NT2/D1 (cell line): ENCODE measurements around the gene FAM163B.

Experiments
- DNase-seq: peaks from one replicate; pipeline ENCODE4 v3.0.0-alpha.2; 2011; ENCODE audit warnings: low read depth, low spot score
- H3K27me3 ChIP-seq: 2 replicates; pipeline ENCODE4 v1.6.0; 2011; ENCODE audit warnings: mild to moderate bottlenecking; ENCODE audit not compliant: insufficient read length, insufficient read depth
- H3K36me3 ChIP-seq: 2 replicates; pipeline ENCODE4 v1.6.1; 2011; ENCODE audit warnings: mild to moderate bottlenecking, low read length, mixed read lengths; ENCODE audit not compliant: insufficient read depth, insufficient read length
- H3K4me1 ChIP-seq: 2 replicates; pipeline ENCODE4 v1.5.1; 2011; ENCODE audit not compliant: insufficient read depth, insufficient read length
- H3K4me3 ChIP-seq: 2 replicates; pipeline ENCODE4 v1.5.1; 2011; ENCODE audit warnings: low read depth; ENCODE audit not compliant: insufficient read length
- H3K9ac ChIP-seq: 2 replicates; pipeline ENCODE4 v1.6.0; 2011; ENCODE audit warnings: low read depth; ENCODE audit not compliant: insufficient read length
- H3K9me3 ChIP-seq: 2 replicates; pipeline ENCODE4 v1.5.1; 2011; ENCODE audit warnings: mild to moderate bottlenecking, low read length; ENCODE audit not compliant: insufficient read depth
- SUZ12 ChIP-seq: IDR thresholded peaks from 2 replicates; pipeline ENCODE4 v1.6.1; 2011; ENCODE audit not compliant: insufficient read length, insufficient read depth; ENCODE audit errors: extremely low read depth
- YY1 ChIP-seq: IDR thresholded peaks from 2 replicates; pipeline ENCODE4 v1.6.1; 2011; ENCODE audit not compliant: insufficient read length, insufficient read depth
- ZNF274 ChIP-seq: IDR thresholded peaks from 2 replicates; pipeline ENCODE4 v1.6.1; 2011; ENCODE audit warnings: mild to moderate bottlenecking, low read depth, low read length

FAM163B gene

GRCh38 chr9:133583111-133583510, 26.1 kb downstream of the FAM163B start:
- Histone ChIP-seq H3K4me1 (peaks cover 35% of the 10 kb centered on the region), H3K4me3 (no peak overlapping the region), H3K9me3 (no peaks in the 10 kb centered on the region), H3K9ac (peak overlapping the region; percentile 26), H3K27me3 (no peaks in the 10 kb centered on the region), H3K36me3 (no peaks in the 10 kb centered on the region)
- TF ChIP-seq SUZ12: no peak
- TF ChIP-seq YY1: no peak
- no peak for TF ChIP-seq ZNF274
- DNase-seq: no peak

GRCh38 chr9:133582501-133583045, 26.6 kb downstream of the FAM163B start:
- no peaks in the 10 kb centered on the region for H3K9me3 ChIP-seq
- no peaks in the 10 kb centered on the region for H3K36me3 ChIP-seq
- TF ChIP-seq ZNF274: no peak
- TF ChIP-seq SUZ12: no peak
- no peaks in the 10 kb centered on the region for H3K27me3 ChIP-seq
- H3K9ac ChIP-seq: peak overlapping the region; percentile 4
- no peak overlapping the region for H3K4me3 ChIP-seq
- DNase-seq: no peak
- peaks cover 38% of the 10 kb centered on the region for H3K4me1 ChIP-seq

- Histone ChIP-seq H3K36me3 (no peaks in the 10 kb centered on the region), H3K4me1 (peaks cover 38% of the 10 kb centered on the region), H3K9ac (no peak overlapping the region), H3K9me3 (no peaks in the 10 kb centered on the region), H3K4me3 (no peak overlapping the region), H3K27me3 (no peaks in the 10 kb centered on the region)
- DNase-seq: no peak
- no peak for TF ChIP-seq YY1
- no peak for TF ChIP-seq SUZ12
- TF ChIP-seq ZNF274: no peak
Measured at GRCh38 chr9:133581513-133582343, 27.5 kb downstream of the FAM163B start.

- Histone ChIP-seq H3K9ac (no peak overlapping the region), H3K36me3 (no peaks in the 10 kb centered on the region), H3K9me3 (no peaks in the 10 kb centered on the region), H3K4me1 (peaks cover 43% of the 10 kb centered on the region), H3K27me3 (no peaks in the 10 kb centered on the region), H3K4me3 (no peak overlapping the region)
- peak; percentile 44 for DNase-seq
- TF ChIP-seq YY1: no peak
- no peak for TF ChIP-seq SUZ12
- TF ChIP-seq ZNF274: no peak
Measured at GRCh38 chr9:133581011-133581410, 28.2 kb downstream of the FAM163B start.

DNA sequence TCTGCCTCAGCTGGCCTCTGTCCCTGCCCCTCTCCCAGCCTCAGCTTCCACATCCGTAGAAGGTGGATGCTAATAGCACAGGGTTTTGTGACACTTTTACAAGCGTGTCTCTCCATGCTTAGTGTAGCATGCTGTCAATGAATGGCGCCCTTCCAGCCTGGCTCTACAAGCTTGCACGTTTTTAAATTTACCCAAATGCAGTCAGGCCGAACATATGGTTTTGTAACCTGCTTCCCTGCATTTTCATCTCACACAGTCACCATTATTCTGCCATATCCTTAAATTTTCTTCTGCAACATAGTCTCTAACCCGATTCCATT, 28.8 kb downstream of the FAM163B start:
- DNase-seq: no peak
- H3K9ac ChIP-seq: no peak overlapping the region
- peaks cover 40% of the 10 kb centered on the region for H3K4me1 ChIP-seq
- no peaks in the 10 kb centered on the region for H3K9me3 ChIP-seq
- TF ChIP-seq ZNF274: no peak
- no peak for TF ChIP-seq SUZ12
- TF ChIP-seq YY1: no peak
- no peaks in the 10 kb centered on the region for H3K36me3 ChIP-seq
- no peak overlapping the region for H3K4me3 ChIP-seq
- no peaks in the 10 kb centered on the region for H3K27me3 ChIP-seq

DNA sequence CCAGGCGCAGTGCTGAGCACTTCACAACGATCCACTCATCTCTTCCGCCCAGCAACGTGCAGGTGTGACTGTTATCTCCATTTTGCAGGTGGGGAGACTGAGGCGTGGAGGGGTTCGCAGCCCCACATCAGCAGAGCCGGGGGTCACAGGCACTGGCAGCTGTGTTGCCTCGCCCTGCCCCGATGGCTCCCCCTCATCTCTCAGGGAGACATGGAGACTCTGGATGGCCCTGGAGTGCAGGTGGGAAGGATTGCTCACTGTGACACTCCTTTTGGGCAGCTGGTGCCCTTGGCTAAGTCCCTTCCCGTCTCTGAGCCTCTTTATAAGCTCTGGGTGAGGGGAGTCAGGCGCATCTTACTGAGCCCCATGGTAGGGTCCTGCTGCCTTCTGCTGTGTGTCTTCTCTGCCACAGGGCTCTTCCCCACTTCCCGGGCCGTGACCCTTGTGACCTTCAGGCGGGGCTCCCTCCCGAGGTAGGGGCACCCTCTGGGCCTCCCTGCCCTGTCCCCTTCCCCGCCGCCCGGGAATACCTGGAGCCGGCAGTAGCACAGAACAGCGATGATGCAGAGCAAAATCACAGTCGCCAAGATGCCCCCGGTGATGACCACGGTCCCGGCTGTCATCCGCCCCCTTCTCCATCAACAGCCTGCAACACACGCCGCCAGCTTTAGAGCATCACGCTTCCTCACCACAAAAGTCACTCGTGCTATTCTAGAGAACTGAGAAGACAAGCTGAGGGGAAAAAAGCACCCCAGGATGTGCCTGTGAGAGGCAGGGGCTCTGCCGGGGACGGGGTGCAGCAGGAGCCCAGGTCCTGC, 29.4 kb downstream of the FAM163B start:
- Histone ChIP-seq H3K36me3 (no peaks in the 10 kb centered on the region), H3K4me1 (peaks cover 40% of the 10 kb centered on the region), H3K4me3 (no peak overlapping the region), H3K9me3 (no peaks in the 10 kb centered on the region), H3K27me3 (no peaks in the 10 kb centered on the region), H3K9ac (no peak overlapping the region)
- TF ChIP-seq SUZ12 (no peak), ZNF274 (no peak), YY1 (no peak)
- no peak for DNase-seq
